H1 (cell line): Measurements from ENCODE around the gene C2CD4D. TPM values are rescaled to one million over a fixed set of nuclear protein-coding genes. Genes with fewer than 3 reads are reported as not detected.

Experiments
- BACH1 ChIP-seq: IDR thresholded peaks from 2 replicates; pipeline ENCODE4 v1.6.1; 2012; ENCODE audit warnings: low read length, improper control_type of control experiment
- CHD7 ChIP-seq: fragments of 300-600 bp; sonication (generic); IDR thresholded peaks from 2 replicates; pipeline ENCODE4 v1.7.1; 2012; ENCODE audit warnings: low read length, moderate library complexity, mild to moderate bottlenecking, inconsistent platforms; ENCODE audit not compliant: insufficient replicate concordance
- CREB1 ChIP-seq: IDR thresholded peaks from 2 replicates; pipeline ENCODE4 v1.6.1; 2012; ENCODE audit warnings: inconsistent platforms
- E2F6 ChIP-seq: IDR thresholded peaks from 2 replicates; pipeline ENCODE4 v1.6.1; 2012; ENCODE audit warnings: inconsistent platforms
- GABPA ChIP-seq: IDR thresholded peaks from 2 replicates; pipeline ENCODE4 v1.6.1; 2011; ENCODE audit warnings: mild to moderate bottlenecking, low read length, moderate library complexity, borderline replicate concordance; ENCODE audit not compliant: insufficient read depth
- MAFK ChIP-seq: IDR thresholded peaks from 2 replicates; pipeline ENCODE4 v1.6.1; 2012; ENCODE audit warnings: low read depth, mild to moderate bottlenecking, improper control_type of control experiment, low read length
- NANOG ChIP-seq: IDR thresholded peaks from 2 replicates; pipeline ENCODE4 v1.6.1; 2011; ENCODE audit warnings: low read length, low read depth, mild to moderate bottlenecking, inconsistent platforms; ENCODE audit not compliant: insufficient read depth, poor library complexity, severe bottlenecking
- POLR2A ChIP-seq, 2 experiments: IDR thresholded peaks; 1 replicate in 1 of 2; 2 replicates in 1 of 2; pipeline ENCODE4 v1.6.1; 2011; ENCODE audit warnings: low read depth in 2 of 2, low read length in 2 of 2, mild to moderate bottlenecking in 2 of 2; ENCODE audit errors: control extremely low read depth in 1 of 2
- POU5F1 ChIP-seq: IDR thresholded peaks from 2 replicates; pipeline ENCODE4 v1.6.1; 2011; ENCODE audit warnings: low read depth, mild to moderate bottlenecking, low read length, moderate library complexity
- SIX5 ChIP-seq: IDR thresholded peaks from 2 replicates; pipeline ENCODE4 v1.6.1; 2011; ENCODE audit warnings: mild to moderate bottlenecking, low read depth, low read length
- SUZ12 ChIP-seq: fragments of 200-600 bp; sonication (generic); IDR thresholded peaks from 2 replicates; pipeline ENCODE4 v1.6.1; 2012; ENCODE audit warnings: mild to moderate bottlenecking, inconsistent platforms, low read length, moderate library complexity, mixed read lengths
- TAF1 ChIP-seq: IDR thresholded peaks from 2 replicates; pipeline ENCODE4 v1.6.1; 2011; ENCODE audit warnings: mild to moderate bottlenecking, low read depth, low read length
- polyA plus RNA-seq, 7 experiments: library from polyadenylated mRNA; depleted of rRNA in 3 of 7; stranded (reverse) in 5 of 7; unstranded in 2 of 7; fragments of >200 nt in 5 of 7; fragments of 200-250 nt in 2 of 7; gene quantifications; 1 replicate in 5 of 7; 2 replicates in 1 of 7; 4 replicates in 1 of 7; pipeline versions ENCODE4 v1.2.1 to v1.2.3, GENCODE V29; 2011 to 2013; ENCODE audit warnings: missing spikeins in 2 of 7, mixed read lengths in 2 of 7
- total RNA-seq: library from RNA; stranded (reverse); fragmentation: NEBNext Ultra II Directional; extraction: Animal tissue kit (Norgen Biotek cat#: 25700); gene quantifications from 2 replicates; pipeline ENCODE4 v1.2.1, GENCODE V29; 2021

C2CD4D gene
- total and polyA plus RNA-seq, 2 of the 8 experiments (the other 6 are each of a cell fraction or from before 2014, with no cell fraction given), result 0.41 to 0.71 TPM

- TF ChIP-seq CHD7, result no peak
- no peak for TF ChIP-seq TAF1
- TF ChIP-seq POLR2A (IDR thresholded peaks at IDR 0.05; ENCODE audit: control extremely low read depth in 1 of 2, low read depth in 2 of 2, low read length in 2 of 2), result no peak
- TF ChIP-seq E2F6, result no peak
- no peak for TF ChIP-seq BACH1
- TF ChIP-seq POU5F1, result no peak
- TF ChIP-seq SIX5, result no peak
- no peak for TF ChIP-seq GABPA
- no peak for TF ChIP-seq MAFK
- no peak for TF ChIP-seq SUZ12
- no peak for TF ChIP-seq CREB1
- no peak for TF ChIP-seq NANOG
Observed at GRCh38 chr1:151823175-151823574, 16.4 kb downstream of the C2CD4D start (continued).
